CD14-positive monocyte (primary cell): ENCODE results near the gene DYRK1A. TPM values are rescaled to one million over a fixed set of nuclear protein-coding genes. Genes with fewer than 3 reads are reported as not detected.

Source experiments
- DNase-seq, 3 donors: peaks; one replicate each; pipeline ENCODE4 v3.0.0-alpha.2; 2011 to 2022
- H2AFZ ChIP-seq: 2 replicates; pipeline ENCODE4 v1.6.0; 2012; ENCODE audit warnings: mild to moderate bottlenecking, low read depth, low read length, inconsistent platforms; ENCODE audit not compliant: insufficient read depth, poor library complexity, severe bottlenecking
- H3K27ac ChIP-seq, 2 donors: 1 replicate in 1 of 2; 2 replicates in 1 of 2; pipeline ENCODE4 v1.5.1; 2012 to 2013; ENCODE audit warnings: low read length in 2 of 2, control low read depth in 1 of 2, inconsistent platforms in 1 of 2, low read depth in 1 of 2, mild to moderate bottlenecking in 1 of 2
- H3K27me3 ChIP-seq, 2 donors: one replicate each; pipeline versions ENCODE4 v1.6.0 to v1.6.1; 2011 to 2013; ENCODE audit warnings: low read length in 2 of 2; ENCODE audit not compliant: control insufficient read depth in 2 of 2, insufficient read depth in 2 of 2
- H3K36me3 ChIP-seq, 2 donors: replicated peaks in 1 of 2; 1 replicate in 1 of 2; 2 replicates in 1 of 2; pipeline versions ENCODE4 v1.5.1 to v1.6.1; 2012 to 2013; ENCODE audit warnings: low read length in 2 of 2, control low read depth in 1 of 2, inconsistent platforms in 1 of 2, mild to moderate bottlenecking in 1 of 2; ENCODE audit not compliant: insufficient read depth in 2 of 2, control insufficient read depth in 1 of 2
- H3K4me1 ChIP-seq, 2 donors: 1 replicate in 1 of 2; 2 replicates in 1 of 2; pipeline versions ENCODE4 v1.5.1 to v1.6.1; 2012 to 2013; ENCODE audit warnings: low read length in 2 of 2, control low read depth in 1 of 2, inconsistent platforms in 1 of 2, mild to moderate bottlenecking in 1 of 2, moderate library complexity in 1 of 2; ENCODE audit not compliant: insufficient read depth in 2 of 2, control insufficient read depth in 1 of 2
- H3K4me2 ChIP-seq: replicated peaks from 2 replicates; pipeline ENCODE3; 2012; ENCODE audit warnings: low read length, moderate library complexity, mild to moderate bottlenecking; ENCODE audit not compliant: poor library complexity, severe bottlenecking; ENCODE audit errors: extremely low read depth
- H3K4me3 ChIP-seq, 3 experiments: fragments of 200-600 bp in 1 of 3; sonication (generic) in 1 of 3; replicated peaks in 1 of 3; 1 replicate in 2 of 3; 2 replicates in 1 of 3; pipeline ENCODE4 v1.5.1; 2011 to 2013; ENCODE audit warnings: low read length in 3 of 3, mild to moderate bottlenecking in 3 of 3, control low read depth in 2 of 3, low read depth in 2 of 3, inconsistent platforms in 1 of 3, moderate library complexity in 1 of 3
- H3K79me2 ChIP-seq: 2 replicates; pipeline ENCODE4 v1.6.0; 2012; ENCODE audit warnings: mild to moderate bottlenecking, control low read depth, inconsistent platforms, low read length, moderate library complexity; ENCODE audit not compliant: insufficient read depth
- H3K9ac ChIP-seq: 2 replicates; pipeline ENCODE4 v1.6.0; 2017; ENCODE audit warnings: low read length, mild to moderate bottlenecking; ENCODE audit not compliant: insufficient read depth, poor library complexity, severe bottlenecking
- H3K9me3 ChIP-seq, 2 donors: replicated peaks in 1 of 2; 1 replicate in 1 of 2; 2 replicates in 1 of 2; pipeline versions ENCODE4 v1.5.1 to v1.6.1; 2012 to 2013; ENCODE audit warnings: low read length in 2 of 2, control low read depth in 1 of 2; ENCODE audit not compliant: control insufficient read depth in 1 of 2, insufficient read depth in 1 of 2
- H4K20me1 ChIP-seq: 2 replicates; pipeline ENCODE4 v1.6.0; 2012; ENCODE audit warnings: mild to moderate bottlenecking, low read length, control low read depth, moderate library complexity; ENCODE audit not compliant: insufficient read depth
- H3K27ac Mint-ChIP-seq, 7 donors: one replicate each; pipeline ENCODE4 v1.8.0; 2020; ENCODE audit warnings: mild to moderate bottlenecking in 7 of 7, mixed read lengths in 7 of 7, moderate library complexity in 6 of 7, inconsistent platforms in 2 of 7
- H3K27me3 Mint-ChIP-seq, 3 donors: one replicate each; pipeline ENCODE4 v1.8.0; 2021 to 2022; ENCODE audit warnings: low read depth in 3 of 3, mild to moderate bottlenecking in 3 of 3, mixed read lengths in 3 of 3, moderate library complexity in 3 of 3, inconsistent platforms in 1 of 3
- H3K36me3 Mint-ChIP-seq, 2 donors: one replicate each; pipeline ENCODE4 v1.8.0; 2020; ENCODE audit warnings: mixed read lengths in 2 of 2, inconsistent platforms in 1 of 2, mild to moderate bottlenecking in 1 of 2
- H3K4me1 Mint-ChIP-seq: one replicate; pipeline ENCODE4 v1.8.0; 2020; ENCODE audit warnings: mild to moderate bottlenecking, mixed read lengths
- H3K4me3 Mint-ChIP-seq, 2 donors: one replicate each; pipeline ENCODE4 v1.8.0; 2020; ENCODE audit warnings: mild to moderate bottlenecking in 2 of 2, mixed read lengths in 2 of 2, moderate library complexity in 1 of 2
- H3K9me3 Mint-ChIP-seq, 7 donors: one replicate each; pipeline ENCODE4 v1.8.0; 2020 to 2022; ENCODE audit warnings: mixed read lengths in 7 of 7, mild to moderate bottlenecking in 6 of 7, moderate library complexity in 6 of 7, inconsistent platforms in 2 of 7
- CTCF ChIP-seq: fragments of 200-600 bp; IDR thresholded peaks from one replicate; pipeline ENCODE4 v1.8.0; 2022; ENCODE audit warnings: antibody characterized with exemption, mild to moderate bottlenecking
- WGBS: methylation state at CpG from one replicate; pipeline ENCODE4 v1.1.5; 2013; ENCODE audit warnings: missing lambda C conversion rate; ENCODE audit not compliant: insufficient coverage; 5-methylcytosine and 5-hydroxymethylcytosine counted together
- intact Hi-C, 2 donors: fragments of 100-400 bp; cut with micrococcal nuclease; formaldehyde crosslinking; loops; one replicate each; pipeline versions ENCODE4 v1.15.0 to v1.15.1; 2023
- polyA plus RNA-seq, 3 donors: library from polyadenylated mRNA; depleted of rRNA in 1 of 3; unstranded in 2 of 3; stranded (reverse) in 1 of 3; fragments of 300-500 nt in 2 of 3; fragments of >200 nt in 1 of 3; fragmentation: Illumina TruSeq in 2 of 3; gene quantifications; 1 replicate in 2 of 3; 2 replicates in 1 of 3; pipeline ENCODE4 v1.2.3, GENCODE V29; 2012 to 2021

The DYRK1A gene
- polyA plus RNA-seq, 3 donors: 1.8 to 53.5 (median 2.4) TPM

GRCh38 chr21:37534431-37534830 is 167.9 kb downstream of the DYRK1A start:
- intact Hi-C loops: no loop called here
- Mint-ChIP-seq H3K27ac (no peak overlapping the region), H3K4me3 (no peak overlapping the region), H3K27me3 (peaks cover 29 to 47% (median 45%) of the 10 kb centered on the region in 3 donors), H3K36me3 (no peaks in the 10 kb centered on the region), H3K4me1 (no peaks in the 10 kb centered on the region), H3K9me3 (peaks cover 0 to 15% (median 8%) of the 10 kb centered on the region in 7 donors)
- TF ChIP-seq CTCF: no peak
- Histone ChIP-seq H3K27me3 (peaks cover 10 to 33% of the 10 kb centered on the region in 2 donors), H3K4me3 (no peak overlapping the region), H3K79me2 (no peaks in the 10 kb centered on the region), H3K4me2 (no peak overlapping the region), H3K9ac (no peak overlapping the region), H2AFZ (no peak overlapping the region), H3K27ac (no peak overlapping the region), H3K36me3 (no peaks in the 10 kb centered on the region), H3K9me3 (no peaks in the 10 kb centered on the region), H3K4me1 (no peaks in the 10 kb centered on the region), H4K20me1 (no peaks in the 10 kb centered on the region)
- 78% methylated on average over 3 of the region's 3 CpGs for WGBS
- no peak for DNase-seq

DNA sequence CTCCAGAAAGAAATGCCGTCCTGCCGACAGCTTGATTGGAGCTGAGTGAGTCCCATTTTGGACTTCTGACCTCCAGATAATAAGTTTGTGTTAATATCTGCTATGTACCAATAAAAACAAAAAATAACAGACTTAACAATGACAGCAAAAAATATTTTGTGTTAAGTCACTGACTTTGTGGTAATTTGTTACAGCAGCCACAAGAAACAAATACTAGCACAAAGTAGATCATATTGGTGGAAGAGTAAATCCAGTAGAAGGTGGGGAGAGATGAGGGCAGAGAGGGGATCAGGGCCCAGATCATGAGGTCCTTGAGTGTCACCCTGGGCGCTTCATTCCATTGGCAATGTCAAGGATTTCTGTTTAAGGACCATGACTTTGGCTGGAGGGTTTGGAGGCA is 168.6 kb downstream of the DYRK1A start:
- WGBS: 80% methylated on average over 1 of the region's 3 CpGs
- Histone ChIP-seq H3K4me3 (no peak overlapping the region), H3K9ac (no peak overlapping the region), H3K79me2 (no peaks in the 10 kb centered on the region), H2AFZ (no peak overlapping the region), H3K36me3 (no peaks in the 10 kb centered on the region), H3K4me1 (no peaks in the 10 kb centered on the region), H3K27ac (no peak overlapping the region), H4K20me1 (no peaks in the 10 kb centered on the region), H3K9me3 (no peaks in the 10 kb centered on the region), H3K4me2 (no peak overlapping the region), H3K27me3 (peaks cover 8 to 26% of the 10 kb centered on the region in 2 donors)
- Mint-ChIP-seq H3K9me3 (peaks cover 0 to 15% (median 8%) of the 10 kb centered on the region in 7 donors), H3K4me3 (no peak overlapping the region), H3K27ac (no peak overlapping the region), H3K27me3 (peaks cover 24 to 42% (median 38%) of the 10 kb centered on the region in 3 donors), H3K4me1 (no peaks in the 10 kb centered on the region), H3K36me3 (no peaks in the 10 kb centered on the region)
- DNase-seq: no peak
- intact Hi-C loops: no loop called here
- no peak for TF ChIP-seq CTCF
